ENCODE data around the gene UGT2B11. TPM values are rescaled to one million over a fixed set of nuclear protein-coding genes. Genes with fewer than 3 reads are reported as not detected.
A peak's percentile ranks its signal among the peaks of the same experiment; 100 is the strongest.
"Not testable (repeated sequence)": the region's sequence is repeated elsewhere in the genome, so short reads cannot be mapped to it uniquely, and the experiment has no call there.

Gene UGT2B11
- total RNA-seq, 2 experiments from 2014 or later = not detected

DNA sequence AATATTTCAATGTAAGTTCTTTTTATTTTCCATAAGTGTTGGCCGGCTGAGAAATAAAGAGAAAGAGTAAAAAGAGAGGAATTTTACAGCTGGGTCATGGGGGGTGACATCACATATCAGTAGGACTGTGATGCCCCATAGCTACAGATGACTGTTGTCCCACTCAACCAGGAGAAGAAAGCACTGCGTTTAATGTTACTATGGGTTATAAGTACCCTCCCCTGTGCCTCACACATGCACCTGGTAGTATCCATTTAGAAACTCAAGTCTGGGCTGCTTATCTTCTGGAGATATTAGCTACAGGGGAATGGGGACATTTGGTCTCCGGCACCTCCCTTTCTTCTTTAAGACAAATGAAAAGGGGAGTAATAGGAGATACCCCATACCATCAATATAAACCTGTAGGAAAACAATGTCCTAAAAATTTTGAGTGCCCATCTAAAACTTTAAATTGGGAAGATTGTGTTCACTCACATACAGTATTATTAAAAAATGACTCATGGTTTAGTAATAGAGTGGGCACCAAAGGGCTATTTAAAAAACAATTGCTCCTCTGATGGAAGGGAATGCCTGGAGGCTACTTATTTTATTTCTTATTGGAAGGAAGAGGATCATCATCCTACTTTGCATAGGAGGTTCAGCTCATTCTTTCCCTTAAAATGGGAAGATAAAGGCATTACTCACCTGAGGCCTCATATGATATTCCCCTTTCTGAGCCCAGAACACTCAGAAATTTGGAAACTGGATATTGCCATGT is 18.2 kb downstream of the UGT2B11 start:
- no peak for ATAC-seq
- no peak for DNase-seq
- no peaks in the 10 kb centered on the region for H3K4me1 Mint-ChIP-seq
- H3K27ac Mint-ChIP-seq = no peak overlapping the region
- CTCF ChIA-PET = no interaction called here
- no peak overlapping the region for H3K4me3 Mint-ChIP-seq
- no peaks in the 10 kb centered on the region for H3K9me3 Mint-ChIP-seq (ENCODE audit: low read depth)
- H3K36me3 Mint-ChIP-seq = no peaks in the 10 kb centered on the region
- H3K27me3 Mint-ChIP-seq = no peaks in the 10 kb centered on the region

GRCh38 chr4:69194166-69194565 is 20.4 kb downstream of the UGT2B11 start:
- Mint-ChIP-seq H3K27ac (no peak overlapping the region), H3K4me1 (no peaks in the 10 kb centered on the region), H3K9me3 (ENCODE audit: low read depth) (no peaks in the 10 kb centered on the region), H3K4me3 (no peak overlapping the region), H3K27me3 (no peaks in the 10 kb centered on the region), H3K36me3 (no peaks in the 10 kb centered on the region)
- ATAC-seq = no peak
- no peak for DNase-seq
- CTCF ChIA-PET = no interaction called here

DNA sequence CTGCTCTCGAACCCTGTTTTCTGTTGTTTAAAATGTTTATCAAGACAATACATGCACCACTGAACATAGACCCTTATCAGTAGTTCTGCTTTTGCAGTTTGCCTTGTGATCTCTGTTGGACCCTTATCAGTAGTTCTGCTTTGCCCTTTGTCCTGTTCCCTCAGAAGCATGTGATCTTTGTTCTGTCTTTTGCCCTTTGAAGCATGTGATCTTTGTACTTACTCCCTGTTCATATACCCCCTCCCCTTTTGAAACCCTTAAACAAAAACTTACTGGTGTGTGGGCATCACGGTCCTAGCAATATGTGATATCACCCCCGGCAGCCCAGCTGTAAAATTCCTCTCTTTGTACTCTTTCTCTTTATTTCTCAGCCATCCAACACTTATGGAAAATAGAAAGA is 22.6 kb downstream of the UGT2B11 start:
- H3K27me3 Mint-ChIP-seq; H3K4me3 Mint-ChIP-seq; H3K36me3 Mint-ChIP-seq; H3K27ac Mint-ChIP-seq; ATAC-seq; H3K4me1 Mint-ChIP-seq; DNase-seq; H3K9me3 Mint-ChIP-seq (ENCODE audit: low read depth); CTCF ChIA-PET: not testable (repeated sequence)

GRCh38 chr4:69190621-69191020 is 23.9 kb downstream of the UGT2B11 start:
- DNase-seq; CTCF ChIA-PET; H3K27ac Mint-ChIP-seq; H3K9me3 Mint-ChIP-seq (ENCODE audit: low read depth); H3K27me3 Mint-ChIP-seq; H3K4me3 Mint-ChIP-seq; H3K36me3 Mint-ChIP-seq; H3K4me1 Mint-ChIP-seq; ATAC-seq: not testable (repeated sequence)

DNA sequence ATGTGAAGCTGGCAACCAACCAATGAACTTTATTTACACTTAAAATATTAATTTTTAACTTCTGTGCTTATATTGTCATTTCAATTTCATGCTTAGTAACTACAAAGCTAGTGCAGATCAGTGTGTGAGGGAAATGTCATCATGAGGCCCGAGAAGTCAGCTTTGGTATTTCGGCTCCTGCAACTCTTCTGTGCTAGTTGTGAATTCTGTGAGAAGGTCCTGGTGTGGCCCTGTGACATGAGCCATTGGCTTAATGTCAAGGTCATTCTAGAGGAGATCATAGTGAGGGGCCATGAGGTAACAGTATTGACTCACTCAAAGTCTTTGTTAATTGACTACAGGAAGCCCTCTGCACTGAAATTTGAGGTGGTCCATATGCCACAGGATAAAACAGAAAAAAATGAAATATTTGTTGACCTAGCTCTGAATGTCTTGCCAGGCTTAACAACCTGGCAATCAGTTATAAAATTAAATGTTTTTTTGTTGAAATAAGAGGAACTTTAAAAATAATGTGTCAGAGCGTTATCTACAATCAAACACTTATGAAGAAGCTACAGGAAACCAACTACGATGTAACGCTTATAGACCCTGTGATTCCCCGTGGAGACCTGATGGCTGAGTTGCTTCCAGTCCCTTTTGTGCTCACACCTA is 32.9 kb downstream of the UGT2B11 start:
- H3K4me3 Mint-ChIP-seq; H3K27ac Mint-ChIP-seq; H3K27me3 Mint-ChIP-seq; H3K9me3 Mint-ChIP-seq (ENCODE audit: low read depth); H3K4me1 Mint-ChIP-seq; DNase-seq; ATAC-seq; CTCF ChIA-PET; H3K36me3 Mint-ChIP-seq: not testable (repeated sequence)

GRCh38 chr4:69179817-69180216 is 34.7 kb downstream of the UGT2B11 start:
- H3K27ac Mint-ChIP-seq; H3K9me3 Mint-ChIP-seq (ENCODE audit: low read depth); H3K36me3 Mint-ChIP-seq; CTCF ChIA-PET; H3K4me3 Mint-ChIP-seq; H3K27me3 Mint-ChIP-seq; H3K4me1 Mint-ChIP-seq; ATAC-seq; DNase-seq: not testable (repeated sequence)

DNA sequence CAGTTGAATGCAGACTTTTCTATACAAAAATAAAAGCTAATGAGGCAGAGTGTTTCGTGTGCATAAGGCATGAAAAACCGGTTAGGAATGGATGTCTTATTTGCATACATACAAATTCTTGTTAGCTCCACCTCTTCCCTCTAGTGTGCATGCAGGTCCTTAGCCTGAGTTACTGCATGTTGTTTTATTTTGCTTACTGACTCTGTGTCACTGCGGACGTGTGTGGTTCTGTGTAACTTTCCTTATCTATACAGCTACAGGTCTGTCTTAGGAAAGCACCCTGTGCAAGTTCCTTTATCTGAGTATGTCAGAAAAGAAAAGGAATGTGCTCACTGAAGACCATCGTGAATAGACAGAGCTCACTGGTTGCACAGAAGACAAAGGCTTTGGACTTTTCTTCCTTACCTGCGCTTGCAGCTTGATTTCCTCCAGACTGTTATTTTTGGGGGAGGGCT is 35.8 kb downstream of the UGT2B11 start:
- H3K4me1 Mint-ChIP-seq; H3K4me3 Mint-ChIP-seq; H3K27me3 Mint-ChIP-seq; H3K9me3 Mint-ChIP-seq (ENCODE audit: low read depth); CTCF ChIA-PET; H3K27ac Mint-ChIP-seq; ATAC-seq; H3K36me3 Mint-ChIP-seq; DNase-seq: not testable (repeated sequence)

DNA sequence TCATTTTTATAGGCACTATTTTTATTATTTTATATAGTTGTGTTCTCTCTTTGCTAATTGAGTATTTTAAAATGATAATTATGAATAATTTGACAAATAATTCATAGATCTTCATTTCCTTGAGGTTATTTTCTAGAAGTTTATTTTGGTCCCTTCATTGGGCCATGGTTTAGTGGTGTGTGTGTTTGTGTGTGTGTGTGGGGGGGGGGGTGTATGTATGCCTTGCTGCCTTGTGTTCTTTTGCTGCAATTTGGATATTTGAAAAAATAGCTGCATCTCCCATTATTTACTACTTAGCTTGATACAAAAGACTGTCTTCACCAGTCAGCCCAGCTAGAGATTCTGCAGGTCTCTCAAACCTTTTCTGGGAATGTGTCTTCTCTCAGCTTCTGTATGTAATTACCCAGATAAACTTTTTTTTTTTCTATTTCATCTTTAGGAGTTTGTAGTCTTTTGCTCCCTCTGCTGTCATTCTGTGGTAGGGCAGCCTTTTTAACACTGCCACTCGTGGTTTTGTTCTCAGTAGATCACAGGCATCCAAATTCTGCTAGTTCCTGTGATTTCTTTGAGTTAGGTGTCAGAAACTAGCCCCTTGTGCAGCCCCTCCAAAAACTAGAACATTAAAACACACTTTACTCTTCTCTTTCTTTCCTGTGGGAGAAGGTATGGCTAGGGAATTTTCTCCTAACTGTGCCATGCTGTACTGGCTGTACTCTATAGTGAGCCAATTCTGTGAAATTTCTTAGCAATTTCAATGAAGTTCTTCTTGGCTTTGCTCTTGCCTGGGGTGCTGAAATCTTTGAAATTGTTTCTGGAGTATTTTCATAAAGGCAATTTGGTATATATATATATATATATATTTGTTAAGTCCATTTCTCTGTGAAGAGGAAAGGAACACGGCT is 44.1 kb downstream of the UGT2B11 start:
- H3K9me3 Mint-ChIP-seq (ENCODE audit: low read depth); H3K27me3 Mint-ChIP-seq; H3K4me3 Mint-ChIP-seq; H3K36me3 Mint-ChIP-seq; H3K4me1 Mint-ChIP-seq; H3K27ac Mint-ChIP-seq: not testable (repeated sequence)
- DNase-seq = peak; percentile 40
- ATAC-seq = peak; percentile 42
- CTCF ChIA-PET = interaction anchor here (1.0 kb wide), 1 partner anchor 673 kb away, joined by 3 read pairs; no protein-coding TSS in a partner anchor

DNA sequence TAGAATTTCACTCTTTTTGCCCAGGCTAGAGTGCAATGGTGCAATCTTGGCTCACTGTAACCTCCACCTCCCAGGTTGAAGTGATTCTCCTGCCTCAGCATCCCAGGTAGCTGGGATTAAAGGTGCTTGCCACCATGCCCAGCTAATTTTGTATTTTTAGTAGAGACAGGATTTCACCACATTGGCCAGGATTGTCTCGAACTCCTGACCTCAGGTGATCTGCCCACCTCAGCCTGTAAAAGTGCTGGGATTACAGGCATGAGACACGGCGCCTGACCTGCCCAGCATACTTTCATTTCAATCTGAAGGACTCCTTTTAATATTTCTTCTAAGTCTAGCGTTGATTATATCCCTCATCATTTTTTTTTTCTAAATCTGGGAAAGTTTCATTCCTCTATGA is 45.4 kb downstream of the UGT2B11 start:
- CTCF ChIA-PET; H3K4me1 Mint-ChIP-seq; DNase-seq; H3K4me3 Mint-ChIP-seq; H3K9me3 Mint-ChIP-seq (ENCODE audit: low read depth); ATAC-seq; H3K36me3 Mint-ChIP-seq; H3K27me3 Mint-ChIP-seq; H3K27ac Mint-ChIP-seq: not testable (repeated sequence)

DNA sequence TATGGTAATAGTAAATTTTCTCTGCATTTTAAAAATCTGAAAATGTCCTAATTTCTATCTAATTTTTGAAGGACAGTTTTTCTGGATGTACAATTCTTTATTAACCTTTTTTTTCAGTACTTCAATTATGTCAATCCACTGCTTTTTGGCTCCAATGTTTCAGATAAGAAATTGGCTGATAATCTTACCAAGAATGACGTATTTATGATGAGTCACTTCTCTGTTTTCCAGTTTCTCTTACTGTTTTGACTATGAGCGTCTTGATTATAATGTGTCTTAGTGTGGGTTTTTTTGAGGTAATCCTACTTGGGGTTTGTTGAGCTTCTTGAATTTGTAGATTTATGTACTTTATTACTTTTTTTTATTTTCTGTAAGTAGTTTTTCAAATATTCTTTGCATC is 47.2 kb downstream of the UGT2B11 start:
- H3K27ac Mint-ChIP-seq = no peak overlapping the region

DNA sequence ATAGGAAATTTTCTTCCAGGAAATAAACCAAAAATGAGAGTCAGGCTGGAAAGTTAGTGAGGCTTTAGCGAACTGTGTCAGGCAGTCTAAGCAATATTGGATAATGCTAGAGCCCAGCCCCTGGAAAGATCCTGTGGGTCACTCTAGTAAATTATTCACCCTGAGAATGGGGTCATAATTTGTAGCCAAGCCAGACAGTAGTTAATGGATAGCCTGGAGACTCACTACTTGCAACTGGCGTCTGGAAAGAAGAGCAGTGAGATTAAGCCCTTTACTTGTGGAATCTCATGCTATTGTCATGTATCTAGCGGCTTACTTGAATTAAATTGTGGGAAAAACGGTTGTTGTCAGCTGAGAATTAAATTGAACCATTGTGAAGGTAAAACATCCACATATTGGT is 48.2 kb downstream of the UGT2B11 start:
- H3K4me1 Mint-ChIP-seq; H3K9me3 Mint-ChIP-seq (ENCODE audit: low read depth); H3K36me3 Mint-ChIP-seq; H3K4me3 Mint-ChIP-seq; H3K27me3 Mint-ChIP-seq; DNase-seq; ATAC-seq; CTCF ChIA-PET; H3K27ac Mint-ChIP-seq: not testable (repeated sequence)

More for the DNA sequence above, 47.2 kb downstream of the UGT2B11 start:
- no peaks in the 10 kb centered on the region for H3K27me3 Mint-ChIP-seq
- H3K4me1 Mint-ChIP-seq = no peaks in the 10 kb centered on the region
- ATAC-seq = no peak
- H3K4me3 Mint-ChIP-seq = no peak overlapping the region
- no peaks in the 10 kb centered on the region for H3K9me3 Mint-ChIP-seq (ENCODE audit: low read depth)
- no peaks in the 10 kb centered on the region for H3K36me3 Mint-ChIP-seq
- no peak for DNase-seq
- CTCF ChIA-PET = no interaction called here

GRCh38 chr4:69165707-69166106 is 48.8 kb downstream of the UGT2B11 start:
- CTCF ChIA-PET; H3K36me3 Mint-ChIP-seq; H3K9me3 Mint-ChIP-seq (ENCODE audit: low read depth); H3K27me3 Mint-ChIP-seq; H3K4me3 Mint-ChIP-seq; H3K27ac Mint-ChIP-seq; DNase-seq; H3K4me1 Mint-ChIP-seq; ATAC-seq: not testable (repeated sequence)

GRCh38 chr4:69156913-69157312 is 57.6 kb downstream of the UGT2B11 start:
- CTCF ChIA-PET = no interaction called here
- DNase-seq (no peak), ATAC-seq (no peak)
- Mint-ChIP-seq H3K36me3 (no peaks in the 10 kb centered on the region), H3K27me3 (no peaks in the 10 kb centered on the region), H3K9me3 (ENCODE audit: low read depth) (no peaks in the 10 kb centered on the region), H3K4me3 (no peak overlapping the region), H3K4me1 (no peaks in the 10 kb centered on the region), H3K27ac (no peak overlapping the region)

- Mint-ChIP-seq H3K4me1 (no peaks in the 10 kb centered on the region), H3K36me3 (no peaks in the 10 kb centered on the region)
Observed at GRCh38 chr4:69154021-69154420, 60.5 kb downstream of the UGT2B11 start.

More at GRCh38 chr4:69154021-69154420, 60.5 kb downstream of the UGT2B11 start:
- DNase-seq = no peak
- H3K27me3 Mint-ChIP-seq = no peaks in the 10 kb centered on the region
- no peak for ATAC-seq
- H3K27ac Mint-ChIP-seq = no peak overlapping the region
- no peaks in the 10 kb centered on the region for H3K9me3 Mint-ChIP-seq (ENCODE audit: low read depth)
- H3K4me3 Mint-ChIP-seq = no peak overlapping the region
- CTCF ChIA-PET = no interaction called here

Measured in activated CD8-positive, alpha-beta memory T cell treated with anti-CD3 and anti-CD28 coated beads, Interleukin-2, amount 10 ng/mL, durations not matched to agents 7 days and 5 days (primary cell).